HT1080 (cell line): ENCODE measurements around the gene PYY. TPM values are rescaled to one million over a fixed set of nuclear protein-coding genes. Genes with fewer than 3 reads are reported as not detected.
"Not testable (repeated sequence)": the region's sequence is repeated elsewhere in the genome, so short reads cannot be mapped to it uniquely, and the experiment has no call there.

Experiments
- DNase-seq: peaks from one replicate; pipeline ENCODE4 v3.0.0-alpha.2; 2015; ENCODE audit warnings: low read depth
- polyA plus RNA-seq, 2 experiments: library from polyadenylated mRNA; depleted of rRNA; stranded (reverse); fragments of >200 nt; gene quantifications; 2 replicates each; pipeline ENCODE4 v1.2.3, GENCODE V29; 2015
- total RNA-seq: library from RNA; depleted of rRNA; stranded (reverse); fragments of >200 nt; shearing (Covaris generic); gene quantifications from 2 replicates; pipeline ENCODE4 v1.2.3, GENCODE V29; 2014; rRNA removed

The PYY gene
- not detected in 2 replicates for total RNA-seq
- polyA plus RNA-seq (2015; cell fraction: cytosol; rRNA removed), result 0.37 TPM in 1 of 2 replicates, not detected in the other
- not detected in 2 replicates for polyA plus RNA-seq (2015; cell fraction: nucleus; rRNA removed)

DNA sequence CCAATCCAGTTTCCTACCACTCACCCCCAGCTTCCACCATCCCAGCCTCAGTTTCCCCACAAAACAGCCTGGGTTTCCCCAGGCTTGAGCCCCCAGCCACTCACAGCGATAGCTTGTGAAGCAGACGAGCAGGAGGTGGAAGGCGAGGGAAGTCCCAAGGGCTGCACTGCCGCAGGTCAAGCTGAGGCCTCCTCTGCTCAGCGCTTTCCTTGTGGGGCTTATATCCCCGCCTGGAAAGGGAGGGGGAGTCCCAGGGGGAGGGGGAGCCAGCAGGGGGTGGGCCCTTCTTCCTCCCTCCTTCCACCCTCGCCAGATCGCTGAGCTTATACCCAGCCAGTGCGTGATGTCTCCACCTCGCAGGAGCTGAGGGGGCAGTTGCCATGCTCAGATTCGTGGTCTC is at the start of gene PYY:
TSS of gene PYY (minus strand) at position 195 of the 400 bp plus-strand sequence. CDS start 457 bp downstream, outside the sequence.
- no peak for DNase-seq

DNA sequence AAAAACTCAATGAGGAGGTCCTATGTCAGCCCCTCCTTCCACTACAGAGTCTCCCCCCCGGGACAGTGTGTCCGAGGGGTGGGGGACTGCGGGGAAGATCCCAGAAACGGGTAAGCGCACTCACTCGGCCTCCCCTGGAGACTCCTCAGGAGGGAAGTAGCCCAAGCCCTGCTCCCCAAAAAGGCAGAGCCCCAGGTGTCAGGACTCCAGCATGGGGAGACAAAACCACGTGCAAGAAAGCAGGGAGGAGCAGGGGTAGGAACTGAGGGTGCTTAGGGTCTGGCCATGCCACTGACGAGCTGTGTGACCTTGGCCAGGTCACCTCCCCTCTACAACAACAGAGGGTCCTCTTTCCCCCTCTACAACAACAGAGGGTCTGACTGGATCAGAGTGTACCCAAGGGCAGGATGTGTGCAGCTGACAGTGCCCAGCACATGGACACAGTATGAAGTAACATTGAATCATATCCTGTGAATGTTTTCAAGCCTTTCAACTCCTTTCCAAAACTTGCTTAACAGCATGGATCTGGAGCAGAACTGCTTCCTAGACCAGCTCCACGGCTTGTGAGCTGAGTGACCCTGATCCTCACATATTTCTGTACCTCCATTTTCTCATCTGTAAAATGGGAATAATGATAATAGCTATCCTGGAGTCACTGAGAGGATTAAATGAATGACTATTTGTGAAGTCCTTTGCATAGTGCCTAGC is 48.6 kb upstream of the PYY start:
- peak; percentile 92 for DNase-seq

DNA sequence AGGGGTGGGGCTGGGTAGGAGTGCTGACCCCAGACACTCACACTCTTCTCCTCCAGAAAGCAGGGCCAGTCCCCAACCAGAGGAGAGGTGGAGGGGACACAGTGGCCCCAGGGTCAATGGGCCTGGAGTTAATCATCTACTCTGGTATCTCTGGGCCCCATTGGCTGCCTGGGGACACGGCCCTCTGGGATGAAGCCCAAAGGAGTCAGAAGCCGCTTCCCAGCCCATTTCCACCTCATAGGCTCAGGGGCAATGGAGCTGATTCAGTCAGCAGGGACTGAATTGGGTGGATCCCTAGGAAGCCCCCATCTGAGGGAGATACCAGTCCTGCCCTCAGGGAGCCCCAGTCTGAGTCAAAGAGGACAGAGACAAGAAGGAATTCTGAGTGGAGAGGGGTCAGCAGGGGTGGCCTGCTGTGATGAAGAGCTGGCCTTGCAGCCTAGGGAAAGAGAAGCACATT is 47.8 kb upstream of the PYY start:
- no peak for DNase-seq

- DNase-seq, result no peak
These were observed 47.2 kb upstream of the PYY start for GRCh38 chr17:44000871-44001460.

GRCh38 chr17:44000141-44000860 is 46.6 kb upstream of the PYY start:
- DNase-seq, result no peak

DNA sequence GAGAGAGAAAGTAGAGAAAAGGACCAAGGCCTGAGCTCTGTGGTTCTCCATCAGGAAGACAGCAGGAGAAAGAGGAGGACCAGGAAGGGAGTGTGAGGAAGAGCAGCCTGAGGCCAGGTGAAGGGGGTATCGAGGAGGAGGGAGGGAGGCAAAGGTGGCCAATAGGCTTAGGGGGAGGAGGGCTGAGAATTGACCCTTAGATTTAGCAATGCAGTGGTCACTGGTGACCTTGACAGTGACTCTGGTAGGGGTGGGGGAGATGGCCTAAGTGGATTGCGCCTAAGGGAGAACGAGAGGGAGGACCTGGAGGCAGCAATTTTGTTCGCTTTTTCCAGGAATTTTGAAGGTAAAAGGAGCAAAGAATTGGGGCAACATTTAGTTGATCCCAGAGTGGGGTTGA is 45.3 kb upstream of the PYY start:
- no peak for DNase-seq

- peak; percentile 81 for DNase-seq
These were observed 44.8 kb upstream of the PYY start for GRCh38 chr17:43998552-43998951.

GRCh38 chr17:43997180-43997579 is 43.4 kb upstream of the PYY start:
- not testable (repeated sequence) for DNase-seq

DNA sequence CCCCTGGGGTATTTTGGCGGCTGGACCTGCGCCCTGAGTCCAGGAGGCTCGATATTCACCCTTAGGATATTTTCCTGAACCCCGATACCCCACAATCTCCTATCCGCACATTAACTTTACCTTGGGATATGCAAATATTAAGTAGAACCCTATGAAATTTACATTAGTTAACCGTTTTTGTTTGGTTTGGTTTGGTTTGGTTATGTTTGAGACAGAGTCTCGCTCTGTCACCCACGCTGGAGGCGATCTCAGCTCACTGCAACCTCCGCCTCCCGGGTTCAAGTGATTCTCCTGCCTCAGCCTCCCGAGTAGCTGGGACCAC is 41.4 kb upstream of the PYY start:
- DNase-seq, result no peak

DNA sequence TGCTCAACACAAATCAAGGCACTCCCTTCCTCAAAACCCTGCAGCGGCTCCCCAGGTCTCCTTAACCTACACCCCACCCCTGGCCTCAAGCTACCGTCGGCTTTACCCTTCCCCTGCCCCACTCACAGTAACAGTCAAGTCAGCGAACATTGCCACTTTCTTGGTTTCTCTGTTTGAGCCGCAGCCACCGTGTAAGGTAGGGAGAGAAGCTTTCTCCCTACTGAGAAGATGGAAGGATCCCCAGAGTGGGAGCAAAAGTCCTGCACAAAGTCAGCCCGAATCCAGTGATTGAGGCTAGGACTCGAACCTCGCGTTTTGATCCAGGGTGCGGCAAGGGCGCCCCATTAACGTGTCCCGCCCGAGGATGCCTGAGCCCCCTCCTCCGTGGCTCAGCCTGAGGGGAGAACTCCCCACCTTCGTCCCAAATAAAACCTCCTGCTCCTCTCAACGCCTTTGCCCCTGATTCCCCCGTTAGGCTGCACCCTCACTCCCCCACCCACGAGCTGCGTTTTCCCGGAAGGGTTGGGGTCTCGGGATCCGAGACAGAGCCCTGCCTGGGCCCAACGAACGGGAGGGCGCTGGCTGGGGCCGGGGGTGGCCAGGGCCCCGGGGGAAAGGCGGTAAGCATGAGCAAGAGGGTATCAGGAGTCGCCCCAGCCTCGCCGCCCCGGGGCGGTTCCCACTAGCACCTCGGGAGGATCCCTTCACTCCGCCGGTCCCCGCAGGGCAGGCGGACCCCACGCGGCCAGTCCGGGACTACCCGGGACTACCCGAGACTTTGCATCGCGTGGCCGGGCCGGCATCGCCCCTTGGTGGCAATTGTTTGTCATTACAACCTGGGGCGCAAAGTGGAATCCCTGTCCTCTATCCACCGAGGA is 40.8 kb upstream of the PYY start:
- peak; percentile 56 for DNase-seq

GRCh38 chr17:43992641-43993040 is 38.9 kb upstream of the PYY start:
- DNase-seq, result no peak

GRCh38 chr17:43988301-43988700 is 34.6 kb upstream of the PYY start:
- no peak for DNase-seq

DNA sequence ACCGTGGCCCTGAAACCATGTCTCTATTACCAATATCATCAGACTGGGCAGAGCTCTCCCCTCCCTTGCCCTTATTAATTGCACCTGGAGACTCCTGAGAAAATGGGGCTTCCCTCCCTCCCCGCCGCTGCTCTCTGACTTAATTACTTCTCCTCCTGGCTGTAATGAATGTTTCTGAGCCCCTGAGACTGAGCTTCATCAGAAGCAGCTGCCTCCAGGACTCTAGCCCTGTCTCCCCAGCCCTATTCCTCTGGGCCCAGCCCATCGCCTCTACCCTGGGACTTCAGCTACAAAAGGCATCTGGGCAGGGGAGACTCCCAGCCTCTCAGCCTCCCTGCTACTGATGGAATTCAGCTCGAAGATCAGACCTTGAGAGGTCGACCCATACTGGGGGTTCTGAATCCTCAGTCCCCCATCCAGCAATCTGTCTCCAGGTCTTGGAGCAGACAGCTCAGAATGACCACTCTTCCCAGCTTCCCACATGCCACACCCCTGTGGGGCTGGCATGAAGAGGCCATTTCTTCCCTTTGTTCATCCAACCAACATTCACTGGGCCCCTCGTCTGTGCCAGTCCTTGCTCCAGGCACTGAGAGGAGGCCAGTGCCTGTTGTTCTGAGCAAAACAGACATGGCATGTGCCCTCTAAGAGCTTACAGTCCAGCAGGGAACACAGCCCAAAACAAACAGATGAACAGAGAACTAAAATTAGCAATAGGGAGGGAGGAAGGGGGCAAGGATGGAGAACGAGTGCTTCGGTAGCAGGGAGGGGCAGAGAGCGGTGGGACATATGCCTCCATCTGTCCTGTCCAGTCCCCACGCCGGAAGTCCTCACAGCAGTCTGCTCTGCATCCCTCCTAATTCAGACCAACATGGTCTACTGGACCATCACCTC is 33.6 kb upstream of the PYY start:
- DNase-seq, result no peak

GRCh38 chr17:43986225-43986981 is 32.7 kb upstream of the PYY start:
- no peak for DNase-seq

- DNase-seq, result no peak
These were observed 30.8 kb upstream of the PYY start for GRCh38 chr17:43984521-43984920.

GRCh38 chr17:43983515-43984411 is 30.0 kb upstream of the PYY start:
- no peak for DNase-seq

DNA sequence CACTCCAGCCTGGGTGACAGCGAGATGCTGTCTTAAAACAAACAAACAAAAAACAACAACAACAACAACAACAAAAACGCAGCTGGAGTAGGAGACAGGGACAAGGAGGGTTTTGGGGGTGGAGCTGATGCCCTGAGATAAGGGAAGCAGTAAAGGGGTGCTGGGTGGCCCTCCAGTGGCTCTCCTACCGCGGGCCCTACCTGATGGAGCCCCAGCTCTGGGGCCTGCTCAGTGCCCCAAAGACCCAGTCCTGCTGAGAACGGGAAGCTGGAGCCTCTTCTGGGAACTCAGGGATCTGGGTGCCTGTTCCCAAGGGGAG is 29.4 kb upstream of the PYY start:
- DNase-seq, result no peak

DNA sequence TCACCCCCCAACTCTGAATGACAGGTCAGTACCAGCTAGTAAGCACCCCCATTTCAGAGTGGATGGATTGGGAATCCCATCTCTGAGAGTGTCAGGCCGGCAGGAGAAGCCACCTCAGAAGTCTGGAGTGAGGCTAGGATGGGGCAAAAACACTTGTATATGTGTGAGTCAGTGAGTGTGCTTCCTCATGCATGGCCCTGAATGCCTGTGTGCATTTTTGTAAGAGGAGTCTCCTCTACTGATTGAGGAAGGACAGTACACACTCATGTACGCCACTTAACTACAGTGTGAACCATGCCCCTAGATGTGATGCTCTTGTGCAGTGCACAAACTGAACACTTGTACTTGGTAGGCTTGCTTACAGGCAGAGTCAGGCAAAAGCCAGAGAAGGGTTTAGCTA is 28.4 kb upstream of the PYY start:
- DNase-seq, result no peak

GRCh38 chr17:43979671-43980070 is 25.9 kb upstream of the PYY start:
- DNase-seq, result no peak
